Loucy (cell line): Measurements from ENCODE around the gene COG2.

Experiments
- H2AFZ ChIP-seq: fragments of 200-600 bp; sonication (generic); 2 replicates; pipeline ENCODE4 v1.6.0; 2016; ENCODE audit warnings: antibody characterized with exemption, mild to moderate bottlenecking, low read length, moderate library complexity
- H3F3A ChIP-seq: fragments of 200-600 bp; 2 replicates; pipeline ENCODE4 v1.6.0; 2016; ENCODE audit warnings: antibody characterized with exemption, low read depth, mild to moderate bottlenecking
- H3K27me3 ChIP-seq: fragments of 200-600 bp; sonication (generic); 2 replicates; pipeline ENCODE4 v1.6.1; 2014; ENCODE audit warnings: low read length, mild to moderate bottlenecking; ENCODE audit not compliant: insufficient read depth, poor library complexity, severe bottlenecking
- H3K36me3 ChIP-seq: fragments of 200-600 bp; sonication (generic); 2 replicates; pipeline ENCODE4 v1.6.1; 2016; ENCODE audit warnings: low read length; ENCODE audit not compliant: insufficient read depth
- H3K4me1 ChIP-seq: fragments of 200-600 bp; sonication (generic); 2 replicates; pipeline ENCODE4 v1.5.1; 2014; ENCODE audit warnings: low read length, mild to moderate bottlenecking; ENCODE audit not compliant: insufficient read depth, poor library complexity, severe bottlenecking
- H3K4me2 ChIP-seq: fragments of 200-600 bp; sonication (generic); 2 replicates; pipeline ENCODE4 v1.6.0; 2014; ENCODE audit warnings: antibody characterized with exemption, low read length, low read depth, mild to moderate bottlenecking; ENCODE audit not compliant: poor library complexity, severe bottlenecking
- H3K4me3 ChIP-seq: fragments of 200-600 bp; sonication (generic); 2 replicates; pipeline ENCODE4 v1.5.1; 2014; ENCODE audit warnings: low read length, mild to moderate bottlenecking, mixed read lengths; ENCODE audit not compliant: poor library complexity, severe bottlenecking
- H3K79me2 ChIP-seq: fragments of 200-600 bp; sonication (generic); 2 replicates; pipeline ENCODE4 v1.6.1; 2014; ENCODE audit warnings: low read length; ENCODE audit not compliant: insufficient read depth
- H3K9ac ChIP-seq: fragments of 200-600 bp; sonication (generic); 2 replicates; pipeline ENCODE4 v1.6.0; 2014; ENCODE audit warnings: mild to moderate bottlenecking, low read depth, low read length, moderate library complexity; ENCODE audit not compliant: poor library complexity, severe bottlenecking
- H3K9me2 ChIP-seq: fragments of 200-600 bp; sonication (generic); replicated peaks from 2 replicates; pipeline ENCODE4 v1.6.1; 2016; ENCODE audit warnings: low read depth, low read length, mixed read lengths
- H3K9me3 ChIP-seq: fragments of 200-600 bp; sonication (generic); 2 replicates; pipeline ENCODE4 v1.6.1; 2014; ENCODE audit warnings: mild to moderate bottlenecking, antibody characterized with exemption, low read length, low read depth; ENCODE audit not compliant: insufficient read depth
- H4K20me1 ChIP-seq: fragments of 200-600 bp; sonication (generic); 2 replicates; pipeline ENCODE4 v1.6.0; 2014; ENCODE audit warnings: antibody characterized with exemption, low read length, mild to moderate bottlenecking; ENCODE audit not compliant: insufficient read depth, poor library complexity, severe bottlenecking
- EZH2phosphoT487 ChIP-seq: fragments of 200-600 bp; IDR thresholded peaks from 2 replicates; pipeline ENCODE4 v1.6.1; 2018; ENCODE audit warnings: antibody characterized with exemption, mild to moderate bottlenecking, moderate library complexity, borderline replicate concordance
- TF ChIP-seq, protein P1 (sequence below): fragments of 200-600 bp; sonication (generic); conservative IDR thresholded peaks from 2 replicates; pipeline ENCODE4 v1.5.1; 2014; ENCODE audit warnings: mild to moderate bottlenecking, antibody characterized with exemption, low read length

Gene COG2

DNA sequence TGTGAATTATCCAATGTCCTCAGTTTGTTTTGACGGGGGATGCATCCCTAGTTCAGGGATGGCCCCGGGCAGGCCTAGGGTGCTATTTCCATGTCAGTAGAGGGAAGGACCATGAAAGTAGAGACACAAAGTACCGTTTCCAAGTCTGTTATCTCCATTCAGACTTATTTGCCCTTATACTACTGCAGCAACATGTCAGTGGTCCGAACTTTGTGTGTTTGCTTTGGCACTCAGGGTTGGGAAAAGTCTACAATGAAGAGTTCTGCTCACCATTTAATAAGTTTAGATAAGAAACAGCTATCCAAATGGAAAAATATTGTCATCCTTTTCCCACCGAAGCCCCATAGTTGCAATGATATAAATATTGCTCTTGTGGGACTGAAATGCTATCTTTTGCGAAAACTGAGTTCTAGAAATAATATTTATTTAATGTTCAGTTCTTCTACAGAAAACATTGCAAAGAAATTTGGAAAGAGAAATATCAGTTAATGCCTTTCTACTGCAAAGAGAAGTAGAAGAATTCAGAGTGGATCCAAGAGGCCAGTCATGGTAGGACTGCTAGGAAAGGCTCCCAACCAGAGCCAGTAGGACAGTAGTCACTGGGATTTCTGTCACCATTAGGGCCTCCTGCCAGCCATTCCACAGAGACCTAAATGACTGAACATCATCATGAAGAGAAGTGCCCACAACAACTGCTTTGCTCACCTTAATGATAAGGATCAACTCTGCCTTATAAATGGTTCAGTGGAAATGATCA is 83.2 kb downstream of the COG2 start:
- Histone ChIP-seq H3K4me2 (no peak overlapping the region), H2AFZ (no peak overlapping the region), H3K36me3 (no peaks in the 10 kb centered on the region), H3F3A (no peaks in the 10 kb centered on the region), H3K9me2 (no peaks in the 10 kb centered on the region), H3K9me3 (no peaks in the 10 kb centered on the region; the same call in 1 of the 2 replicates), H3K4me1 (no peaks in the 10 kb centered on the region), H3K79me2 (no peaks in the 10 kb centered on the region), H3K4me3 (no peak overlapping the region), H3K9ac (no peak overlapping the region), H3K27me3 (no peaks in the 10 kb centered on the region), H4K20me1 (no peaks in the 10 kb centered on the region)
- TF ChIP-seq, protein P1, sequence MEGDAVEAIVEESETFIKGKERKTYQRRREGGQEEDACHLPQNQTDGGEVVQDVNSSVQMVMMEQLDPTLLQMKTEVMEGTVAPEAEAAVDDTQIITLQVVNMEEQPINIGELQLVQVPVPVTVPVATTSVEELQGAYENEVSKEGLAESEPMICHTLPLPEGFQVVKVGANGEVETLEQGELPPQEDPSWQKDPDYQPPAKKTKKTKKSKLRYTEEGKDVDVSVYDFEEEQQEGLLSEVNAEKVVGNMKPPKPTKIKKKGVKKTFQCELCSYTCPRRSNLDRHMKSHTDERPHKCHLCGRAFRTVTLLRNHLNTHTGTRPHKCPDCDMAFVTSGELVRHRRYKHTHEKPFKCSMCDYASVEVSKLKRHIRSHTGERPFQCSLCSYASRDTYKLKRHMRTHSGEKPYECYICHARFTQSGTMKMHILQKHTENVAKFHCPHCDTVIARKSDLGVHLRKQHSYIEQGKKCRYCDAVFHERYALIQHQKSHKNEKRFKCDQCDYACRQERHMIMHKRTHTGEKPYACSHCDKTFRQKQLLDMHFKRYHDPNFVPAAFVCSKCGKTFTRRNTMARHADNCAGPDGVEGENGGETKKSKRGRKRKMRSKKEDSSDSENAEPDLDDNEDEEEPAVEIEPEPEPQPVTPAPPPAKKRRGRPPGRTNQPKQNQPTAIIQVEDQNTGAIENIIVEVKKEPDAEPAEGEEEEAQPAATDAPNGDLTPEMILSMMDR = no peak
- no peak for TF ChIP-seq EZH2phosphoT487

DNA sequence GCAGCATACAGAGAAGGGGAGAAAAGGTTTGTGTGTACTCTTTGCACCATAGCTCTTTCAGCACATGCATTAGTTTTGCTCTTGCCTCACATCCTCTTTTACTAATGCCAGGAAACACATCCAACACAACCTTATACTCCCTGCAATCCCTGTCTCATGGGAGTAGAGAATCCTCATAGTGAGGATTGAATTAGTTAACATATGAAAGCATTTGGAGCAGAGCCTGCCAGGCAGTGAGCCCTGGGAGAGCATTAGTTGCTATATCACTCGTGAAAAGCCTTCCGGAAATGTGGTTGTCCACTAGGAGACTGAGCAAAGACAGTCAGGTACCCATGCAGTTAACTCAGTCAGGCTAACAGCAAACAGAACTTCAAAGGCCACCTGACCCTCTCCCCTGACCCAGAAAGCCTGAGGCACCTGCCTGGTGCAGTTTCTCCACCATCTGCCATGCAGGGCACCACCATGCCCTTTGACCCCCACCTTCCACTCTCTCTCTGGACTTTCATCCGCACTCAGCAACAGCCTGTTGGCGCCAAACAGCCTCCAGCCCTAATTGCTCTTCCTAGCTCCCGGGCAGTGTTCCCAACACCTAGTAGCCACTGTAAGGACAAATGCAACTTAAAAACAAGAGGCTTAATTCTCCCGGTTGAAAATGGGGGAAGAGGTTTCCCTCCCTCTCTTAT is 86.6 kb downstream of the COG2 start:
- H3K36me3 ChIP-seq = no peaks in the 10 kb centered on the region
- no peaks in the 10 kb centered on the region for H3K9me3 ChIP-seq
- no peaks in the 10 kb centered on the region for H3K79me2 ChIP-seq
- H3K4me3 ChIP-seq = no peak overlapping the region
- H2AFZ ChIP-seq = no peak overlapping the region
- H3K27me3 ChIP-seq = no peaks in the 10 kb centered on the region
- no peaks in the 10 kb centered on the region for H3K4me1 ChIP-seq
- no peak overlapping the region for H3K4me2 ChIP-seq
- no peaks in the 10 kb centered on the region for H4K20me1 ChIP-seq
- H3K9ac ChIP-seq = no peak overlapping the region
- H3F3A ChIP-seq = no peaks in the 10 kb centered on the region
- no peaks in the 10 kb centered on the region for H3K9me2 ChIP-seq
- no peak for TF ChIP-seq EZH2phosphoT487
- TF ChIP-seq, protein P1 = no peak

DNA sequence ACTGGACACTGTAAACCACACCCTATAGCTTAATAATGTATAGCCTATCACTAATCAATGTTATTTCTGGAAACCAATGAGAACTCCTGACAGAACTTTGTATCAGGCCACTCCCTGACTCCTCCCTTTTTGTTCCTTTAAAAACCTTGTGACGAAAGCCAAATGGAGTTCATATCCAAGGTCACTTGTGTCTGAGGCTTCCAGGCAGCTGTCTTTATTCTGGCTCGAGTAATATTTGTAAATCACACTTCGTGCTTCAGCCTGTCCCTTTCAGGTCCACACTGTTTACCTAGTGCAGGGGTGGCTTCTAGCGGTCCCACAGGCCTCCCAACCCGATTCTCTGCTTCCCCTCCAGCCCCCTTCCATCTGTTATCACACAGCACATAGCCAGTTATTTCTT is 88.7 kb downstream of the COG2 start:
- no peaks in the 10 kb centered on the region for H3F3A ChIP-seq
- no peaks in the 10 kb centered on the region for H3K4me1 ChIP-seq
- no peaks in the 10 kb centered on the region for H3K9me2 ChIP-seq
- H3K4me3 ChIP-seq = no peak overlapping the region
- no peak overlapping the region for H3K4me2 ChIP-seq
- no peak overlapping the region for H2AFZ ChIP-seq
- no peak for TF ChIP-seq EZH2phosphoT487
- TF ChIP-seq, protein P1 = no peak
- H4K20me1 ChIP-seq = no peaks in the 10 kb centered on the region
- no peaks in the 10 kb centered on the region for H3K79me2 ChIP-seq
- no peaks in the 10 kb centered on the region for H3K9me3 ChIP-seq
- no peaks in the 10 kb centered on the region for H3K27me3 ChIP-seq
- no peak overlapping the region for H3K9ac ChIP-seq
- H3K36me3 ChIP-seq = no peaks in the 10 kb centered on the region
